Progenitor cell of endocrine pancreas (in vitro differentiated cells): Measurements from ENCODE around the gene DHODH. TPM values are rescaled to one million over a fixed set of nuclear protein-coding genes. Genes with fewer than 3 reads are reported as not detected.
"Not testable (repeated sequence)": the region's sequence is repeated elsewhere in the genome, so short reads cannot be mapped to it uniquely, and the experiment has no call there.

Source experiments
- DNase-seq: peaks from one replicate; pipeline ENCODE4 v3.0.0; 2021; ENCODE audit warnings: low spot score; ENCODE audit not compliant: unreplicated experiment
- H3K27ac Mint-ChIP-seq: 2 replicates; pipeline ENCODE4 v1.8.0; 2021; ENCODE audit warnings: mild to moderate bottlenecking, moderate library complexity, mixed read lengths
- H3K27me3 Mint-ChIP-seq: 2 replicates; pipeline ENCODE4 v1.8.0; 2021; ENCODE audit warnings: mixed read lengths
- H3K36me3 Mint-ChIP-seq: 2 replicates; pipeline ENCODE4 v1.8.0; 2022; ENCODE audit warnings: mixed read lengths; ENCODE audit not compliant: insufficient read depth
- H3K4me1 Mint-ChIP-seq: 2 replicates; pipeline ENCODE4 v1.8.0; 2021; ENCODE audit warnings: low read depth, mixed read lengths
- H3K4me3 Mint-ChIP-seq: 2 replicates; pipeline ENCODE4 v1.8.0; 2021; ENCODE audit warnings: low read depth, mild to moderate bottlenecking, moderate library complexity, mixed read lengths
- H3K9me3 Mint-ChIP-seq: 2 replicates; pipeline ENCODE4 v1.8.0; 2021; ENCODE audit warnings: low read depth, mixed read lengths
- total RNA-seq: library from RNA; stranded (reverse); gene quantifications from 2 replicates; pipeline ENCODE4 v1.2.1, GENCODE V29; 2021
- TF ChIP-seq, protein P1 (sequence below): fragments of 200-600 bp; sonication (generic); IDR thresholded peaks from one replicate; pipeline ENCODE4 v1.5.0; 2021; ENCODE audit warnings: antibody characterized with exemption, mild to moderate bottlenecking; ENCODE audit not compliant: unreplicated experiment

The DHODH gene
- total RNA-seq, 1 donor from 2014 or later, result 13.4 TPM

DNA sequence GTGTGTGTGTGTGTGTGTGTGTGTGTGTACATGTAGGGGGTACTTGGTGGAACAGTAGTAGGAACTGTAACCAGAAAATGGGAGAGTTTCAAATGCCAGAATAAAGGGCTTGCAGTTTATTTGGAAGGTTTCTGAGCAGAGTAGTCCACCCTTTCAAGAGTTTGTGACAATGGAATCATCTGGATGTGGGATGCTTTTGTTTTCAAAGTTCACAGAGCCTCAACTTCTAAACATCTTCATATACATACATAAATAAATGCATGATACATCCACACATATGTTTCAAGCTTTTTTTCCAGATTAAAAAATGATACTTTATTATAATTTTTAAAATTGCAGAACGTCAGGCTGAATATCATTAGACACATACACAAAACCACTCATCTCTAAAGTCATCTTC lies 5.9 kb upstream of the DHODH start:
- Mint-ChIP-seq H3K27ac (no peak overlapping the region), H3K9me3 (no peaks in the 10 kb centered on the region), H3K4me1 (peaks cover 8% of the 10 kb centered on the region), H3K4me3 (no peak overlapping the region), H3K36me3 (no peaks in the 10 kb centered on the region), H3K27me3 (no peaks in the 10 kb centered on the region)
- TF ChIP-seq, protein P1, sequence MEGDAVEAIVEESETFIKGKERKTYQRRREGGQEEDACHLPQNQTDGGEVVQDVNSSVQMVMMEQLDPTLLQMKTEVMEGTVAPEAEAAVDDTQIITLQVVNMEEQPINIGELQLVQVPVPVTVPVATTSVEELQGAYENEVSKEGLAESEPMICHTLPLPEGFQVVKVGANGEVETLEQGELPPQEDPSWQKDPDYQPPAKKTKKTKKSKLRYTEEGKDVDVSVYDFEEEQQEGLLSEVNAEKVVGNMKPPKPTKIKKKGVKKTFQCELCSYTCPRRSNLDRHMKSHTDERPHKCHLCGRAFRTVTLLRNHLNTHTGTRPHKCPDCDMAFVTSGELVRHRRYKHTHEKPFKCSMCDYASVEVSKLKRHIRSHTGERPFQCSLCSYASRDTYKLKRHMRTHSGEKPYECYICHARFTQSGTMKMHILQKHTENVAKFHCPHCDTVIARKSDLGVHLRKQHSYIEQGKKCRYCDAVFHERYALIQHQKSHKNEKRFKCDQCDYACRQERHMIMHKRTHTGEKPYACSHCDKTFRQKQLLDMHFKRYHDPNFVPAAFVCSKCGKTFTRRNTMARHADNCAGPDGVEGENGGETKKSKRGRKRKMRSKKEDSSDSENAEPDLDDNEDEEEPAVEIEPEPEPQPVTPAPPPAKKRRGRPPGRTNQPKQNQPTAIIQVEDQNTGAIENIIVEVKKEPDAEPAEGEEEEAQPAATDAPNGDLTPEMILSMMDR, result no peak
- DNase-seq, result no peak

DNA sequence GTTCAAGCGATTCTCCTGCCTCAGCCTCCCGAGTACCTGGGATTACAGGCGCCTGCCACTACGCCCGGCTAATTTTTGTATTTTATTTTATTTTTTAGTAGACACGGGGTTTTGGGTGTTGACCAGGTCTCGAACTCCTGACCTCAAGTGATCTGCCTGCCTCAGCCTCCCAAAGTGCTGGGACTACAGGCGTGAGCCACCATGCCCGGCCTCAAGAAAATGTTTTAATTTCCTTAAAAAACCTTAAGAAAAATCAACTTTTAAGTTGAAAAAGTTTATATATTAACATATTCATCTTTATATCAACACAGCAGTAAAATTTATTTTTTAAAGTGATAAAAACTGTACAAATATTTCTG lies 500 bp upstream of the DHODH start:
- DNase-seq, H3K9me3 Mint-ChIP-seq, H3K36me3 Mint-ChIP-seq, H3K27ac Mint-ChIP-seq, H3K27me3 Mint-ChIP-seq, H3K4me1 Mint-ChIP-seq: not testable (repeated sequence)
- peak overlapping the region; percentile 92 for H3K4me3 Mint-ChIP-seq

DNA sequence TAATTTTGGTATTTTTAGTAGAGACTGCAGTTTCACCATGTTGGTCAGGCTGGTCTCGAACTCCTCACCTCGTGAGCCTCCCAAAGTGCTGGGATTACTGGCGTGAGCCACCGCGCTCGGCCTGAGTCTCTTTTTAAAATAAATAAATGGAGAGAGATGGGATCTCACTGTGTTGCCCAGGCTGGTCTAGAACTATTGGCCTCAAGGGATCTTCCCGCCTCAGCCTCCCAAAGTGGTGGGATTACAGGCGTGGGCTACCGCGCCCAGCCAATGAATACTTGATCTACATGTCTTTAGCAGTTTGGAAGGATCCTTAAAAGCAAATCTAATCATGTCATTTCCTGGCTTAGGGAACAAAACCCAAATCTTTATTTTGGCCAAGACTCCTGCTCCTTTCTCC lies 1.2 kb downstream of the DHODH start:
- H3K27me3 Mint-ChIP-seq, result no peaks in the 10 kb centered on the region
- peaks cover 4% of the 10 kb centered on the region for H3K36me3 Mint-ChIP-seq
- H3K4me1 Mint-ChIP-seq, result peaks cover 2% of the 10 kb centered on the region
- no peak overlapping the region for H3K27ac Mint-ChIP-seq
- H3K9me3 Mint-ChIP-seq, result no peaks in the 10 kb centered on the region
- H3K4me3 Mint-ChIP-seq, result peak overlapping the region; percentile 63
- TF ChIP-seq, protein P1, result no peak
- DNase-seq, result no peak

DNA sequence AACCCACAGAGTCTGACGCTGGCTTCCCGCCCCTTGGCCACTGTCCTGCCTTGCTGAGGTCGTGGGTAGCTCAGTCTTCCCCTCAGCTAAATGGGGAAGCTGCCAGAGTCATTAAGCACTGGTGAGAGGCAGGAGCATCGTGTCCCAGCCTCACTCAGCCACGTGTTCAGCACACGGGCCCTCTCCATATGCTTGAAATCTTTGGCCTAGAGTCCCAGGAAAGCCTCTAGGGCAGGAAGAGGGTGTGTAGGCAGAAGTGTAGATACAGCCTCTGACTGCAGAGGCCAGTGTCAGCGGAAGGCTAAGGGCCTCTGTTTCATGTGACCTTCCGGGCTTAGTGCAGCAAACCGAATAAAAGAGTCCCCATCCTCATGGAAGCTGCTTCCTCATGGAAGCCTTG lies 4.1 kb downstream of the DHODH start:
- H3K4me1 Mint-ChIP-seq, result peaks cover 9% of the 10 kb centered on the region
- no peaks in the 10 kb centered on the region for H3K27me3 Mint-ChIP-seq
- TF ChIP-seq, protein P1, result no peak
- H3K9me3 Mint-ChIP-seq, result no peaks in the 10 kb centered on the region
- no peak overlapping the region for H3K27ac Mint-ChIP-seq
- peaks cover 10% of the 10 kb centered on the region for H3K36me3 Mint-ChIP-seq
- H3K4me3 Mint-ChIP-seq, result no peak overlapping the region
- no peak for DNase-seq

DNA sequence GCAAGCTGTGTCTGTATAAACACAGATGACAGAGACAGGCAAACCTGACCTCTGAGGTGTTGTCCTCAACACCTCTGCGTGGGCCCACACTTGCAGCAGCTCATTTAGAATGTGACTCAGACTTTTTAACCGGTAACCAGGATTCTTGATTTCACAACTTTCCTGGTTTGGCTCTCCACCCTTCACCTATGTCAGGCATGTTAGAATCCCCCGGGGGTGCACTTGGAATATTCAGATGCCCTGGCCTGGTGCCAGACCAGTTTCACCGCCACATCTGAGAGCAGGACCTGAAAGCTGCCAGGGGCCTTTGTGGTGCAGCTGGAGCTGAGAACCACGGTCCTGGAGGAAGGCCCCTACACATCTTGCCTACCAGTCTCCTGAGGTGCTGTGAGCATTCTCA lies 4.8 kb downstream of the DHODH start:
- H3K9me3 Mint-ChIP-seq, result no peaks in the 10 kb centered on the region
- no peak overlapping the region for H3K27ac Mint-ChIP-seq
- TF ChIP-seq, protein P1, result no peak
- no peak for DNase-seq
- peaks cover 12% of the 10 kb centered on the region for H3K36me3 Mint-ChIP-seq
- peaks cover 9% of the 10 kb centered on the region for H3K4me1 Mint-ChIP-seq
- no peak overlapping the region for H3K4me3 Mint-ChIP-seq
- H3K27me3 Mint-ChIP-seq, result no peaks in the 10 kb centered on the region

DNA sequence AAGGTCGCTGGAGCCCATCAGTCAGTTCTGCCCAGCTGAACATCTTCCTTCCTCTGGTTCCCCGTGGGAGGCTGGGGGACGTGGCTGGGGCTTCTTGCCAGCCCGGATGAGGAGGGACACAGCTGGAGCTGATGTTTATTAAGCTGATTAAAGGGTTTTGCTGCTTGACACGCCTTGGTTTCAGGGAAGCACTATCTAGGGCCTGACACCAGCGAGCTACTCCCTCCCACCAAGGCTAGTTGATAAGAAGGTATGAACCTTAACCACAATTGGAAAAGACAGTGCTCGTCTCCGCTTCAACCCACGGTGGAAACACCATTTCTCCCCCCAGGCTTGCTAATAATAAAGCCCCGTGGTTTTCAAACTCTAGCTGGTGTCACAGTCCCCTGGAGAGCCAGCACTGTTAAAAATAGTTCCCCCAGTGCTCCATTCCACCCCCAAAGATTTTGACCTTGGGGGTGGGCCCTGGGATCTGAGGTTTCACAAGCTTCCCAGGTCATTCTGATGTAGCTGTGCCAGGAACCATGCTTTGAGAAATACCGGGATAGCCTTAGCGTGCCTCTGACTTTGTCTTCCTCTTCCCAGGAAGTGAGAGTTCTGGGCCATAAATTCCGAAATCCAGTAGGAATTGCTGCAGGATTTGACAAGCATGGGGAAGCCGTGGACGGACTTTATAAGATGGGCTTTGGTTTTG lies 5.5 kb downstream of the DHODH start:
- Mint-ChIP-seq H3K36me3 (peaks cover 12% of the 10 kb centered on the region), H3K27ac (peak overlapping the region; percentile 34), H3K4me1 (peaks cover 7% of the 10 kb centered on the region), H3K9me3 (no peaks in the 10 kb centered on the region), H3K27me3 (no peaks in the 10 kb centered on the region), H3K4me3 (no peak overlapping the region)
- TF ChIP-seq, protein P1, result no peak
- no peak for DNase-seq
